ENCODE results near the gene MYRF.

The MYRF gene

DNA sequence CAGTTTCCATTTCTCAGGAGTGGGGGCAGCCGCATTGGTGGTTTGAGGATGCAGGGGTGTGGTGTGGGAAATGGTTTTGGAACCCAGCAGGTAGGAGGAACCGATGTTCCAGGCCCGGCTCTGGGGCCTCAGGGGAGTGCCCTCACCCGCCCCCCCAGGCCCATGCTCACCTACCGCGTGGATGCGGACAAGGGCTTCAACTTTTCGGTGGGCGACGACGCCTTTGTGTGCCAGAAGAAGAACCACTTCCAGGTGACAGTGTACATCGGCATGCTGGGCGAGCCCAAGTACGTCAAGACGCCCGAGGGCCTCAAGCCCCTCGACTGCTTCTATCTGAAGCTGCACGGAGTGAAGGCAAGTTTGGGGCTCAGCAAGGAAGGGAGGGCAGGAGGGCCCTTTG lies 21.4 kb downstream of the MYRF start:
- Histone ChIP-seq H2BK5ac (ENCODE audit: low read length) (no peak overlapping the region), H3K23ac (ENCODE audit: low read depth, low read length, poor library complexity) (no peak overlapping the region), H3K4me3 (ENCODE audit: low read length in 2 of 2) (no peak overlapping the region), H3K27ac (replicated peaks; ENCODE audit: low read length) (no peak overlapping the region), H3K4me2 (ENCODE audit: insufficient read depth, low read length, poor library complexity, severe bottlenecking) (no peak overlapping the region), H3K4ac (ENCODE audit: low read length) (no peak overlapping the region), H3K27me3 (ENCODE audit: control insufficient read depth in 3 of 3, insufficient read depth in 3 of 3, low read depth in 1 of 3, low read length in 3 of 3) (no peaks in the 10 kb centered on the region), H2BK15ac (ENCODE audit: low read length) (no peak overlapping the region), H2BK120ac (ENCODE audit: low read depth, low read length) (no peak overlapping the region), H3K9me3 (replicated peaks in 1 of 2; ENCODE audit: control insufficient read depth in 2 of 2, insufficient read depth in 1 of 2, low read depth in 1 of 2, low read length in 2 of 2) (peaks cover 0 to 2% of the 10 kb centered on the region in 2 donors), H2BK12ac (ENCODE audit: low read length) (no peak overlapping the region), H3K14ac (ENCODE audit: low read length) (no peak overlapping the region), H2AK5ac (ENCODE audit: low read depth, low read length) (peak overlapping the region; percentile 75), H3K79me1 (ENCODE audit: low read depth, low read length) (peaks cover 3% of the 10 kb centered on the region), H3K18ac (ENCODE audit: low read length) (peak overlapping the region; percentile 64), H3K4me1 (ENCODE audit: control insufficient read depth in 2 of 2, insufficient read depth in 1 of 2, low read depth in 1 of 2, low read length in 2 of 2) (peaks cover 31 to 32% of the 10 kb centered on the region in 2 donors), H4K8ac (ENCODE audit: low read depth, low read length) (no peak overlapping the region), H4K91ac (ENCODE audit: low read depth, low read length, poor library complexity) (no peak overlapping the region), H3K36me3 (replicated peaks in 1 of 2; ENCODE audit: control insufficient read depth in 2 of 2, insufficient read depth in 2 of 2, low read length in 2 of 2) (peaks cover 0 to 5% of the 10 kb centered on the region in 2 donors), H2AFZ (ENCODE audit: low read length) (no peak overlapping the region), H3K9ac (ENCODE audit: low read depth, low read length, poor library complexity) (no peak overlapping the region)
- no peak for DNase-seq (ENCODE audit: low spot score)
- WGBS, 2 donors (ENCODE audit: extremely low coverage in 2 of 2, insufficient read length in 2 of 2, insufficient replicate concordance in 1 of 2), result no CpG with 5 or more reads among the region's 18 CpGs

- peak overlapping the region; percentile 78 for H3K18ac ChIP-seq (ENCODE audit: low read length)
- H3K4me2 ChIP-seq (ENCODE audit: insufficient read depth, low read length, poor library complexity, severe bottlenecking), result no peak overlapping the region
- H2AFZ ChIP-seq (ENCODE audit: low read length), result no peak overlapping the region
- peaks cover 25 to 29% of the 10 kb centered on the region in 2 donors for H3K4me1 ChIP-seq (ENCODE audit: control insufficient read depth in 2 of 2, insufficient read depth in 1 of 2, low read depth in 1 of 2, low read length in 2 of 2)
- no peaks in the 10 kb centered on the region for H3K27me3 ChIP-seq (ENCODE audit: control insufficient read depth in 3 of 3, insufficient read depth in 3 of 3, low read depth in 1 of 3, low read length in 3 of 3)
- peak overlapping the region; percentile 24 for H3K9ac ChIP-seq (ENCODE audit: low read depth, low read length, poor library complexity)
- H3K27ac ChIP-seq (replicated peaks; ENCODE audit: low read length), result no peak overlapping the region
- H3K79me1 ChIP-seq (ENCODE audit: low read depth, low read length), result peaks cover 3% of the 10 kb centered on the region
- no peak overlapping the region for H2BK15ac ChIP-seq (ENCODE audit: low read length)
- H2AK5ac ChIP-seq (ENCODE audit: low read depth, low read length), result peak overlapping the region; percentile 94
- no peak overlapping the region for H2BK120ac ChIP-seq (ENCODE audit: low read depth, low read length)
- H3K9me3 ChIP-seq (replicated peaks in 1 of 2; ENCODE audit: control insufficient read depth in 2 of 2, insufficient read depth in 1 of 2, low read depth in 1 of 2, low read length in 2 of 2), result peaks cover 0 to 2% of the 10 kb centered on the region in 2 donors
- no peak overlapping the region for H4K8ac ChIP-seq (ENCODE audit: low read depth, low read length)
- peak overlapping the region; percentile 38 for H3K14ac ChIP-seq (ENCODE audit: low read length)
- DNase-seq (ENCODE audit: low spot score), result no peak
- WGBS, 2 donors (ENCODE audit: extremely low coverage in 2 of 2, insufficient read length in 2 of 2, insufficient replicate concordance in 1 of 2), result no CpG with 5 or more reads among the region's 12 CpGs
- no peak overlapping the region for H2BK12ac ChIP-seq (ENCODE audit: low read length)
- peak overlapping the region; percentile 82 for H2BK5ac ChIP-seq (ENCODE audit: low read length)
- H3K36me3 ChIP-seq (replicated peaks in 1 of 2; ENCODE audit: control insufficient read depth in 2 of 2, insufficient read depth in 2 of 2, low read length in 2 of 2), result peaks cover 0 to 5% of the 10 kb centered on the region in 2 donors
- H3K4me3 ChIP-seq (ENCODE audit: low read length in 2 of 2), result no peak overlapping the region
- H4K91ac ChIP-seq (ENCODE audit: low read depth, low read length, poor library complexity), result no peak overlapping the region
- H3K4ac ChIP-seq (ENCODE audit: low read length), result peak overlapping the region; percentile 66
- no peak overlapping the region for H3K23ac ChIP-seq (ENCODE audit: low read depth, low read length, poor library complexity)
Measured at GRCh38 chr11:61774411-61774810, 22.0 kb downstream of the MYRF start.

- Histone ChIP-seq H3K9me3 (replicated peaks in 1 of 2; ENCODE audit: control insufficient read depth in 2 of 2, insufficient read depth in 1 of 2, low read depth in 1 of 2, low read length in 2 of 2) (peaks cover 0 to 2% of the 10 kb centered on the region in 2 donors), H3K36me3 (replicated peaks in 1 of 2; ENCODE audit: control insufficient read depth in 2 of 2, insufficient read depth in 2 of 2, low read length in 2 of 2) (peaks cover 0 to 12% of the 10 kb centered on the region in 2 donors), H3K23ac (ENCODE audit: low read depth, low read length, poor library complexity) (peak overlapping the region; percentile 65), H2BK5ac (ENCODE audit: low read length) (peak overlapping the region; percentile 82), H3K14ac (ENCODE audit: low read length) (peak overlapping the region; percentile 38), H2BK12ac (ENCODE audit: low read length) (no peak overlapping the region), H3K18ac (ENCODE audit: low read length) (peak overlapping the region; percentile 83), H3K4me1 (ENCODE audit: control insufficient read depth in 2 of 2, insufficient read depth in 1 of 2, low read depth in 1 of 2, low read length in 2 of 2) (peaks cover 19 to 27% of the 10 kb centered on the region in 2 donors), H2BK120ac (ENCODE audit: low read depth, low read length) (peak overlapping the region; percentile 31), H3K79me1 (ENCODE audit: low read depth, low read length) (peaks cover 3% of the 10 kb centered on the region), H3K4ac (ENCODE audit: low read length) (peak overlapping the region; percentile 53), H2BK15ac (ENCODE audit: low read length) (no peak overlapping the region), H2AK5ac (ENCODE audit: low read depth, low read length) (peak overlapping the region; percentile 94), H4K8ac (ENCODE audit: low read depth, low read length) (no peak overlapping the region), H3K4me2 (ENCODE audit: insufficient read depth, low read length, poor library complexity, severe bottlenecking) (no peak overlapping the region), H3K27ac (replicated peaks; ENCODE audit: low read length) (no peak overlapping the region), H3K9ac (ENCODE audit: low read depth, low read length, poor library complexity) (peak overlapping the region; percentile 50), H2AFZ (ENCODE audit: low read length) (no peak overlapping the region), H3K4me3 (ENCODE audit: low read length in 2 of 2) (peak overlapping the region in 1 of 2 donors; percentile 36), H3K27me3 (ENCODE audit: control insufficient read depth in 3 of 3, insufficient read depth in 3 of 3, low read depth in 1 of 3, low read length in 3 of 3) (no peaks in the 10 kb centered on the region), H4K91ac (ENCODE audit: low read depth, low read length, poor library complexity) (no peak overlapping the region)
- no peak for DNase-seq (ENCODE audit: low spot score)
- no CpG with 5 or more reads among the region's 6 CpGs for WGBS, 2 donors (ENCODE audit: extremely low coverage in 2 of 2, insufficient read length in 2 of 2, insufficient replicate concordance in 1 of 2)
Measured at GRCh38 chr11:61775106-61775505, 22.7 kb downstream of the MYRF start.

DNA sequence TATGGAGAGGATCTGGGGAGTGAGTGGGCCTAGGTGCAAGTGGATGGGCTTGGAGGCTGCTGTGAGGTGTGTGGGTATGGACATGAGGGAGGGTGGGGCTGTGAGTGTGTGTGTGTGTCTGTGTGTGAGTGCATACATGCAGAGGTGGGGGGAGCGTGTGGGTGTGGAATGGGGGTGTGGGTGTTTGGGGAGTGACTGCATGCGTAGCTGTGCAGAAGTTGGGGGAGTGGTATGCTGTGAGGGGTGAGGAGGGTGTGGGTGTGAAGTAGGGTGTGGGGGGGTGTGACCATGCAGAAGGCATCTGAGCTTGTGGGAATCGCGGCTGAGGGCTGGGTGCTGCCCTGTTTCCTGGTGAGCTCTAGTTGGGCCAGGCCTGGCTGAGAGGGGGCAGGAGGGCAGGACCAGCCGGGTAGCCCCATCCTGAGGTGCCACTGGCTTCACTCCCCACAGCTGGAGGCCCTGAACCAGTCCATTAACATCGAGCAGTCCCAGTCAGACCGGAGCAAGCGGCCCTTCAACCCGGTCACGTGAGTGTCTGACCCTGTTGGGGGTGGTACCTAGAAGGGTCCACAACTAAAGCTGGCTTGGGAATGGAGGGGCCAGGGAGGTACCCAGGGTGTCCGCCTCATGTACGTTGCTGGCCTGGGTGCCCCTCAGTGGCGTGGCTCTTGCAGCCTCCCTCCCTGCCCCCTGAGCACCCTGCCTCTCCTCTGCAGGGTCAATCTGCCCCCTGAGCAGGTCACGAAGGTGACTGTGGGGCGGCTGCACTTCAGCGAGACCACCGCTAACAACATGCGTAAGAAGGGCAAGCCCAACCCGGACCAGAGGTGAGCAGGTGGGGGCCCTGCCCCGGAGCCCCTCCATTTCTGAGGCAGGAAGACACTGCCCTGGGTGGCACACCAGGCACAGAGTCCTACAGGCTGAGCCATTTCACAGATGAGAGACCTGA lies 23.4 kb downstream of the MYRF start:
- Histone ChIP-seq H2BK5ac (ENCODE audit: low read length) (peak overlapping the region; percentile 82), H2BK120ac (ENCODE audit: low read depth, low read length) (peak overlapping the region; percentile 31)

More for the DNA sequence above, 23.4 kb downstream of the MYRF start:
- Histone ChIP-seq H3K4ac (ENCODE audit: low read length) (peak overlapping the region; percentile 53), H3K23ac (ENCODE audit: low read depth, low read length, poor library complexity) (peak overlapping the region; percentile 65), H3K36me3 (replicated peaks in 1 of 2; ENCODE audit: control insufficient read depth in 2 of 2, insufficient read depth in 2 of 2, low read length in 2 of 2) (peaks cover 0 to 17% of the 10 kb centered on the region in 2 donors), H4K8ac (ENCODE audit: low read depth, low read length) (no peak overlapping the region), H2AFZ (ENCODE audit: low read length) (no peak overlapping the region), H3K79me1 (ENCODE audit: low read depth, low read length) (peaks cover 3% of the 10 kb centered on the region), H4K91ac (ENCODE audit: low read depth, low read length, poor library complexity) (peak overlapping the region; percentile 5), H2BK12ac (ENCODE audit: low read length) (peak overlapping the region; percentile 22), H2BK15ac (ENCODE audit: low read length) (peak overlapping the region; percentile 20), H3K9me3 (replicated peaks in 1 of 2; ENCODE audit: control insufficient read depth in 2 of 2, insufficient read depth in 1 of 2, low read depth in 1 of 2, low read length in 2 of 2) (peaks cover 0 to 2% of the 10 kb centered on the region in 2 donors), H3K4me2 (ENCODE audit: insufficient read depth, low read length, poor library complexity, severe bottlenecking) (no peak overlapping the region), H3K14ac (ENCODE audit: low read length) (no peak overlapping the region), H3K4me1 (ENCODE audit: control insufficient read depth in 2 of 2, insufficient read depth in 1 of 2, low read depth in 1 of 2, low read length in 2 of 2) (peaks cover 19 to 27% of the 10 kb centered on the region in 2 donors), H3K9ac (ENCODE audit: low read depth, low read length, poor library complexity) (peak overlapping the region; percentile 64), H2AK5ac (ENCODE audit: low read depth, low read length) (peak overlapping the region; percentile 94), H3K18ac (ENCODE audit: low read length) (peak overlapping the region; percentile 64), H3K27ac (replicated peaks; ENCODE audit: low read length) (peak overlapping the region; percentile 17), H3K27me3 (ENCODE audit: control insufficient read depth in 3 of 3, insufficient read depth in 3 of 3, low read depth in 1 of 3, low read length in 3 of 3) (no peaks in the 10 kb centered on the region), H3K4me3 (ENCODE audit: low read length in 2 of 2) (peak overlapping the region in 1 of 2 donors; percentile 36)
- no peak for DNase-seq (ENCODE audit: low spot score)
- WGBS, 2 donors (ENCODE audit: extremely low coverage in 2 of 2, insufficient read length in 2 of 2, insufficient replicate concordance in 1 of 2), result 100% methylated on average over 2 of the region's 20 CpGs; no CpG with 5 or more reads in 1 of the 2 donors

Data from neuronal stem cell (in vitro differentiated cells).